HEK293 (cell line): Measurements from ENCODE around the gene PTPRN2.

Source experiments
- ZNF521 ChIP-seq: fragments of 450-650 bp; formaldehyde crosslinking; IDR thresholded peaks from 2 replicates; pipeline ENCODE4 v1.5.1; 2017; ENCODE audit warnings: missing biosample characterization, mild to moderate bottlenecking, missing genetic modification characterization
- TF ChIP-seq, protein P1 (sequence below): fragments of 450-650 bp; formaldehyde crosslinking; IDR thresholded peaks from 2 replicates; pipeline ENCODE4 v1.5.1; 2016; ENCODE audit warnings: missing biosample characterization, missing genetic modification characterization

DNA sequence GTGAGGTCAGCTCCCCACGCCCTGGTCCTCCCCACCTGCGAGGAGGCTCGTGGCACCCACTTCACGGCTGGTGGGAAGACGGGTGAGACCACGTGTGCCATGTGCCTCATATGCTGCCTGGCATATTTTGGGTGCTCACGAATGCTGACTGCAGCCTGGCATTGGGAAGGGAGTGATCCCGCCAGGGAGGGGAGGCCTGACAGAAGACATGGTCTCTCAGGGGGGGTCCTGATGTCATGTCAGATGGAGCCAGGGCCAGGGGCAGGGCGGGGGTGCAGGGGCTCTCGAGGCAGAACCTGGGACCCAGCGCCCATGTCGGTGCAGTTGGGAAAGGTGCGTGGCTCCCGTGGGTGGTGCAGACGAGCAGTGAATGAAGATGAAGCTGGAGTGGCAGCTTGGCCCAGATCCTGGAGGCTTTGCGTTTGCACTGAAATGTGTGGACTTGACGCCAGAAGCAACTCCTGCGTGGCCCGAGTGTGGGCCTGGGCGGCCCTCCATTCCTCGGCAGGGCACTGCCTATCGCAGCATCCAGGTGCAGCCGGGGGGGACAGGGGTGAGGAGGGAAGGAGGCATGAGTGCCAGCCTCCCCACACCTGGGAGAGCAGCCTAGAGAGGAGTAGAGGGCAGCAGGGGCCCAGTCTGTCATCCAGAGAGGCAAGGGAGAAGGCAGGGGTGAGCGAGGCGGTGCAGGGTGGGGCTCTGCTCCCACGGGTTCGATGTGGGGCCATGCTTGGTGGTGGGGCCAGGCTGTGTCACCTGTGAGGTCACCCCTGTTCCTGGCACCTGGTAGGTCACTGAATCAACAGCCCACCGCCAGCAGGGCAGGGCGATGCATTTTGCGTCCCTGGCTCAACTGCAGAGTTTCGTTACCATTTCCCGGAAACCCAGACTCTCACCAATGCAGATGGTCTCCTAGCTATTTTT is 865.2 kb downstream of the PTPRN2 start:
- TF ChIP-seq ZNF521 (tag by site-specific recombination) = no peak
- TF ChIP-seq, protein P1, sequence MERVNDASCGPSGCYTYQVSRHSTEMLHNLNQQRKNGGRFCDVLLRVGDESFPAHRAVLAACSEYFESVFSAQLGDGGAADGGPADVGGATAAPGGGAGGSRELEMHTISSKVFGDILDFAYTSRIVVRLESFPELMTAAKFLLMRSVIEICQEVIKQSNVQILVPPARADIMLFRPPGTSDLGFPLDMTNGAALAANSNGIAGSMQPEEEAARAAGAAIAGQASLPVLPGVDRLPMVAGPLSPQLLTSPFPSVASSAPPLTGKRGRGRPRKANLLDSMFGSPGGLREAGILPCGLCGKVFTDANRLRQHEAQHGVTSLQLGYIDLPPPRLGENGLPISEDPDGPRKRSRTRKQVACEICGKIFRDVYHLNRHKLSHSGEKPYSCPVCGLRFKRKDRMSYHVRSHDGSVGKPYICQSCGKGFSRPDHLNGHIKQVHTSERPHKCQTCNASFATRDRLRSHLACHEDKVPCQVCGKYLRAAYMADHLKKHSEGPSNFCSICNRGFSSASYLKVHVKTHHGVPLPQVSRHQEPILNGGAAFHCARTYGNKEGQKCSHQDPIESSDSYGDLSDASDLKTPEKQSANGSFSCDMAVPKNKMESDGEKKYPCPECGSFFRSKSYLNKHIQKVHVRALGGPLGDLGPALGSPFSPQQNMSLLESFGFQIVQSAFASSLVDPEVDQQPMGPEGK (tag by site-specific recombination) = no peak
